Measurements from ENCODE around the gene DDX54.

The DDX54 gene

GRCh38 chr12:113185180-113186032 is at the start of gene DDX54, which contains the start of gene RITA1:
TSS of gene DDX54 (minus strand) at chr12:113185478. CDS start at chr12:113185451, 27 bp downstream.
TSS of gene RITA1 (plus strand) at chr12:113185721. CDS start at chr12:113186747, 1,026 bp downstream.
- DNase-seq, result peak; percentile 73

- DNase-seq, result no peak
These were observed 49.2 kb upstream of the DDX54 start for GRCh38 chr12:113234483-113234882.

- DNase-seq, result no peak
These were observed 48.7 kb upstream of the DDX54 start for GRCh38 chr12:113233967-113234366.

- peak; percentile 91 for DNase-seq
These were observed 47.7 kb upstream of the DDX54 start for GRCh38 chr12:113232840-113233585.

- no peak for DNase-seq
These were observed 47.0 kb upstream of the DDX54 start for GRCh38 chr12:113232089-113232839.

- DNase-seq, result no peak
These were observed 46.2 kb upstream of the DDX54 start for GRCh38 chr12:113231235-113232088.

- DNase-seq, result no peak
These were observed 45.3 kb upstream of the DDX54 start for GRCh38 chr12:113230315-113231234.

GRCh38 chr12:113228394-113229028 is 43.2 kb upstream of the DDX54 start:
- no peak for DNase-seq

GRCh38 chr12:113227686-113228391 is 42.6 kb upstream of the DDX54 start:
- no peak for DNase-seq

GRCh38 chr12:113226696-113227568 is 41.7 kb upstream of the DDX54 start:
- DNase-seq, result no peak

- no peak for DNase-seq
These were observed 39.7 kb upstream of the DDX54 start for GRCh38 chr12:113224955-113225354.

- DNase-seq, result no peak
These were observed 37.7 kb upstream of the DDX54 start for GRCh38 chr12:113222730-113223531.

GRCh38 chr12:113221997-113222729 is 36.9 kb upstream of the DDX54 start:
- no peak for DNase-seq

GRCh38 chr12:113221181-113221996 is 36.1 kb upstream of the DDX54 start, which contains the start of gene TPCN1:
TSS of gene TPCN1 (plus strand) at chr12:113221464. CDS start at chr12:113226853, 5,389 bp downstream.
- DNase-seq, result peak; percentile 99

GRCh38 chr12:113220593-113221180 is 35.4 kb upstream of the DDX54 start:
- no peak for DNase-seq

GRCh38 chr12:113216027-113216426 is 30.7 kb upstream of the DDX54 start:
- DNase-seq, result no peak

All from NCI-H1436 (cell line).